Stimulated activated CD8-positive, alpha-beta memory T cell treated with anti-CD3 and anti-CD28 coated beads, Interleukin-2, amount 100 ng/mL, for 48 hours (primary cell): Measurements from ENCODE around the gene EXOSC1.
"Not testable (repeated sequence)": the region's sequence is repeated elsewhere in the genome, so short reads cannot be mapped to it uniquely, and the experiment has no call there.

Source experiments
- DNase-seq, 2 donors: peaks; one replicate each; pipeline ENCODE4 v3.0.0-alpha.2; 2020; ENCODE audit warnings: low read depth in 2 of 2

EXOSC1 gene

DNA sequence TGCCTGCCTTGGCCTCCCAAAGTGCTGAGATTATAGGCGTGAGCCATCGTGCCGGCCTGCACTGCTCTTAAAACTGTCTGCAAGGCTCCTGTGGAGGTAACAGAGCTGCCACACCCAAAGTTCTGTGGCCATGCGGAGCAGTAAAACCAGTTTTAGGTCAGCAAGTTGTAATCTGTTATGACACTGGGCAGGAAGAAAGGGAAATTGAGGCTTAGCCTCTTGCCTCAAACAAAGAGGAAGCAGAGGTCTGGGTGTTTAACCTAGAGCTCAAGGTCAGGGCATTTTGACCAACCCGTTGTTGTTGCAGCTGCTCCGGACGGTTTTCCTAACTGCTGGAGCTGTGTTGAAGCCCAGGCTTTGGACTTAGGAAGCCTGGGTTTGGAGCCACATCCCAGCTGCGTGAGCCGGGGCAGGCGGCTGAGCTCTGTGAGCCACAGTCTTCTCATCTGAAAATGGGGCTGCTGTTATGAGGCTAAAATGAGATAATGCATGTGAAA is 37.3 kb downstream of the EXOSC1 start:
- DNase-seq: no peak

GRCh38 chr10:97407952-97408248 is 37.9 kb downstream of the EXOSC1 start:
- no peak for DNase-seq

GRCh38 chr10:97407211-97407951 is 38.4 kb downstream of the EXOSC1 start:
- DNase-seq: no peak

DNA sequence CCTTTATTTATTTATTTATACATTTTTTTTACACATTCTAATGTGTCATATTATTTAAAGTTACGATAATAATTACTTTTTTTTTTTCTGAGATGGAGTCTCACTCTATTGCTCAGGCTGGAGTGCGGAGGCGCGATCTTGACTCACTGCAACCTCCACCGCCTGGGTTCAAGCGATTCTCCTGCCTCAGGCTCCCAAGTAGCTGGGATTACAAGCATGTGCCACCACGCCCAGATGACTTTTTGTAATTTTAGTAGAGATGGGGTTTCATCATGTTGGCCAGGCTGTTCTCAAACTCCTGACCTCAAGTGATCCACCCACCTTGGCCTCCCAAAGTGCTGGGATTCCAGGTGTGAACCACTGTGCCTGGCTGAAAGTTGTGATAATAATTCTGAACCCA is 39.3 kb downstream of the EXOSC1 start:
- DNase-seq: not testable (repeated sequence)

- DNase-seq: no peak
Observed at GRCh38 chr10:97406064-97406463, 39.7 kb downstream of the EXOSC1 start.

DNA sequence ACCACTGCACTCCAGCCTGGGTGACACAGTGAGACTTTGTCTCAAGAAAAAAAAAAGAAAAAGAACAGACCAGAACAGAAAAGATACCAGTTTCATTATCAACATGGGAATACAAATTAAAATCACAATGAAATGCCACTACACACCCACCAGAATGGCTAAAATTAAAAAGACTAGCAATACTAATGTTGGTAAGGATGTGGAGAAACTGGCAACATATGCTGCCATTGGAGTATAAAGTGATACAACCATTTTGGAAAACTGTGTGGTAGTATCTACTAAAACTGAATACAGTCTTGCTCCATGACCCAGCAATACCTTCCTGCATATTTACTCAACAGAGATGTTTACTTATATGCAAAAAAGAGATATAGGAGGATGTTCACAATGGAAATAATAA is 41.8 kb downstream of the EXOSC1 start:
- DNase-seq: no peak

DNA sequence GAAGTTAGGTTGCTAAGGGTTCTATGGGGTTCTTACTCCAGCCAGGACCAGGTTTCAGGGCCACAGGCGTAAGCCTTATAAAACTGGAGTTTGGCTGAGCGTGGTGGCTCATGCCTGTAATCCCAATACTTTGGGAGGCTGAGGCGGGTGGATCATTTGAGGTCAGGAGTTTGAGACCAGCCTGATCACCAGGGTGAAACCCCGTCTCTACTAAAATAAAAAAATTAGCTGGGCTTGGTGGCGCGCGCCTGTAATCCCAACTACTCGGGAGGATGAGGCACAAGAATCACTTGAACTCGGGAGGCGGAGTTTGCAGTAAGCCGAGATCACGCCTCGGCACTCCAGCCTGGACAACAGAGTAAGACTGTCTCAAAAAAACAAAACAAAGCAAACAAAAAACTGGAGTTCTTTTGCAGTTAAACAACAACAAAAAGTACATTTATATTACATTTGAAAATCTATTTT is 44.3 kb downstream of the EXOSC1 start:
- DNase-seq: no peak

GRCh38 chr10:97400665-97401454 is 44.9 kb downstream of the EXOSC1 start, which contains the start of gene RRP12:
TSS of gene RRP12 (minus strand) at chr10:97401340. CDS start at chr10:97401231, 109 bp downstream.
- DNase-seq: peak; percentile 51 to 67

DNA sequence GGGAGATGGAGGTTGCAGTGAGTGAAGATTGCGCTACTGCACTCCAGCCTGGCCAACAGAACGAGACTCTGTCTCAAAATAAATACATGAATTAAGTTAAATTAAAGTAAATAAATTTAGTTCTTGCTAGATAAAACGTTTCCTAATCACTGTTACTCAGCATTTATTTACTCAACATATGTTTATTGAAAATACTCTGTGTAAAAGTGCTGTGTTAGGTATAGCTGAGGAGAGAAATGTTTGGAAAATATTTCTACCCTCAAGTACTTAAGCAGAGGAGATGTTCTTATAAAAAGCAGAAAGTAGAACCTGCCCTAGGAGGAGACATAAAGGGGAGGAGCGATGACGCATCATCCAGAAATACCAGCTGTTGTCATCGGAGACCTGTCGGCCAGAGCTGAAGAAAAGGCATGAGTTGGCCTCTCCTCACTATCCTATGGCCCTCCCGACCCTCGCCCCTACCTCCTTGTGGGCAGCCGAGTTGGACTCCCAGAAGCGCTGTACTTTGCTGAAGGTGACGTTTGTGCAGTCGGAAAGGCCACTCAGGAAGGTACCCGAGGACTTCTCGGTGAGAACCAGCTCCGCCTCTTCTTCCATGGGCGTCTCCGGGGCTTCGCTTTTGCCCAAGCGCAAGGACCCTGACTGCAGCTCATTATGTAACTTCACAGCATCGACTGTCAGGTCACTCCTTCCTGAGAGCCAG is 45.8 kb downstream of the EXOSC1 start:
- DNase-seq: no peak

DNA sequence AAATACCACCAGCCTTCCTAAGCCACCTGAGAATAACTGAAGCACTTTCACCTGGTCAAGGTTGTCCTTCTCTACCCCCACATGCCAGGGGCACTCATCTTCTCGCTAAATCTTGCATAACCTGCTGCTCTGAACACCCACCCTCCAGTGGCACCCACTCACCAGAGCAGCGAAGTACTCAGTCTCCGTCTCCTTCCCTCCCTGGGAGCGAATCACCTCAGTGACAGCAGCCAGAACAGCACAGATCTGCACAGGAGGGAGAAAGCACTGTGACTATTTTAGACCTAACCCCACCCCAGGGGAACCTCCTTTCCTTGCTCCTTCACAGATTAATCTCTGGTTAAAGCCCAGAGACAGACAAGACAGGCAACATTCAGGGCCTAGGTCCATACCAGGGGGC is 49.8 kb downstream of the EXOSC1 start:
- DNase-seq: no peak

- no peak for DNase-seq
Observed at GRCh38 chr10:97393034-97393573, 52.7 kb downstream of the EXOSC1 start.

- DNase-seq: no peak
Observed at GRCh38 chr10:97390091-97390490, 55.7 kb downstream of the EXOSC1 start.

DNA sequence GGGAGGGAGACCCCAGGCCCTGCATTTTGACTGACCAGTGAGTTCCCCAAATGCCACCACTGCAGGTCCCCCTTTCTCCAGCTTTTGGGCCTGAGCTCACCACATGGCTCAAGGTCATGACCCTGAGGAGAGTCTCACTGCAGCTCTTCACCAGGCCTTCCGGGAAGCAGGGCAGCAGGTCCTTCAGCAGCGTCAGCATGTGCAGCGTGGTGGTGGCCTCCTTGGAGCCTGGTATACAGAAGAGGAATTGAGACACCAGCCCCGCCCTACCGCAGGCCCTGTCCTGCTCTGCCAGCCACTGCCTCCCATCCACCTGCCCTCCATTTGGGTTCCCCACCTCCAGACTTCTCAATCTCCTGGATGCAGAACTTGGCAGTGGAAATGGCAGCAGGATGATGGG is 57.7 kb downstream of the EXOSC1 start:
- no peak for DNase-seq
